NCI-H345 (cell line): Measurements from ENCODE around the gene EVA1A.
"Not testable (repeated sequence)": the region's sequence is repeated elsewhere in the genome, so short reads cannot be mapped to it uniquely, and the experiment has no call there.

Experiments
- DNase-seq: peaks from one replicate; lab custom pipeline; 2025; lab: John Stamatoyannopoulos, UW

EVA1A gene

GRCh38 chr2:75483878-75484277 lies 76.9 kb downstream of the EVA1A start:
- no peak for DNase-seq

- no peak for DNase-seq
Measured at GRCh38 chr2:75482398-75482797, 78.3 kb downstream of the EVA1A start.

GRCh38 chr2:75480971-75481836 lies 79.5 kb downstream of the EVA1A start:
- peak; percentile 63 for DNase-seq

GRCh38 chr2:75477696-75478095 lies 83.0 kb downstream of the EVA1A start:
- DNase-seq = not testable (repeated sequence)

GRCh38 chr2:75476761-75477160 lies 84.0 kb downstream of the EVA1A start:
- peak; percentile 7 for DNase-seq

GRCh38 chr2:75475976-75476375 lies 84.8 kb downstream of the EVA1A start:
- no peak for DNase-seq

GRCh38 chr2:75475049-75475448 lies 85.7 kb downstream of the EVA1A start:
- no peak for DNase-seq

GRCh38 chr2:75474115-75474514 lies 86.6 kb downstream of the EVA1A start:
- no peak for DNase-seq

GRCh38 chr2:75466708-75467311 lies 93.9 kb downstream of the EVA1A start:
- DNase-seq = peak; percentile 19

- DNase-seq = peak; percentile 54
Measured at GRCh38 chr2:75465317-75465984, 95.3 kb downstream of the EVA1A start.

GRCh38 chr2:75464348-75464946 lies 96.3 kb downstream of the EVA1A start:
- DNase-seq = peak; percentile 12

- DNase-seq = no peak
Measured at GRCh38 chr2:75462721-75463120, 98.0 kb downstream of the EVA1A start.

- no peak for DNase-seq
Measured at GRCh38 chr2:75462206-75462605, 98.5 kb downstream of the EVA1A start.

GRCh38 chr2:75460630-75461029 lies 100.1 kb downstream of the EVA1A start:
- DNase-seq = no peak

GRCh38 chr2:75459565-75460310 lies 101.0 kb downstream of the EVA1A start:
- DNase-seq = no peak

- no peak for DNase-seq
Measured at GRCh38 chr2:75458201-75458600, 102.5 kb downstream of the EVA1A start.

GRCh38 chr2:75456825-75457224 lies 103.9 kb downstream of the EVA1A start:
- no peak for DNase-seq

- DNase-seq = no peak
Measured at GRCh38 chr2:75456111-75456510, 104.6 kb downstream of the EVA1A start.

GRCh38 chr2:75454241-75454620 lies 106.5 kb downstream of the EVA1A start:
- DNase-seq = no peak

GRCh38 chr2:75453384-75454240 lies 107.1 kb downstream of the EVA1A start:
- DNase-seq = no peak

- no peak for DNase-seq
Measured at GRCh38 chr2:75450068-75450467, 110.7 kb downstream of the EVA1A start.
